Skin epidermis (tissue), 12 donors: ENCODE measurements around the gene FLYWCH1.

Experiments used
- H3K27ac ChIP-seq, 21 experiments: fragments of 200-600 bp; sonication (generic) in 11 of 21; one replicate each; pipeline ENCODE4 v1.5.0; 2020; ENCODE audit warnings: mild to moderate bottlenecking in 3 of 21, inconsistent platforms in 2 of 21, moderate library complexity in 2 of 21
- H3K4me3 ChIP-seq, 7 experiments: fragments of 200-600 bp; sonication (generic) in 2 of 7; one replicate each; pipeline ENCODE4 v1.5.0; 2020; ENCODE audit warnings: inconsistent platforms in 2 of 7, mild to moderate bottlenecking in 2 of 7, moderate library complexity in 1 of 7

FLYWCH1 gene

GRCh38 chr16:2964475-2965336 is 53.0 kb downstream of the FLYWCH1 start:
- peak overlapping the region; percentile 1 to 48 (median 25) for H3K4me3 ChIP-seq
- peak overlapping the region in 3 of 21 experiments; percentile 30 to 73 (median 65) for H3K27ac ChIP-seq

- Histone ChIP-seq H3K27ac (no peak overlapping the region), H3K4me3 (no peak overlapping the region)
Observed at GRCh38 chr16:2966043-2966807, 54.5 kb downstream of the FLYWCH1 start.

GRCh38 chr16:2966808-2967191 is 55.1 kb downstream of the FLYWCH1 start:
- peak overlapping the region in 3 of 7 experiments; percentile 3 to 26 (median 10) for H3K4me3 ChIP-seq
- no peak overlapping the region for H3K27ac ChIP-seq

DNA sequence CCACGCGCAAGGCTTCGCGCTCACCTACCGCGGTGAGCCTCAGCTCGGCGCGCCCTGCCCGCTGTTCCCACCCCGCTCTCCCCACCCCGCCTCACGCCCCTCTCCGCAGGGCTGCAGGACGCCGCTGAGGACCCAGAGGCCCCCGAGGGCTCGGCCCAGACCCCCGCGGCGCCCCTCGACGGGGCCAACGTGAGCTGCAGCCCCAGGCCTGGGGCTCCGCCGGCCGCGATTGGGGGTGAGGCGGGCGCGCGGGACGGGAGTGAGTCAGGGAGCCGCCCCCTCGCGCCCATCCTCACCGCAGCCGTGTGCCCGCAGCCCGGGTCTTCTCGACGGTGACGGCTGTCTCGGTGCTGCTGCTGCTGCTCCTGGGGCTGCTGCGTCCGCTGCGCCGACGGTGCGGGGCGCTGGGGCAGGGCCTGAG is 55.5 kb downstream of the FLYWCH1 start:
- peak overlapping the region in 3 of 7 experiments; percentile 3 to 26 (median 10) for H3K4me3 ChIP-seq
- H3K27ac ChIP-seq, result no peak overlapping the region

GRCh38 chr16:2967721-2968161 is 56.0 kb downstream of the FLYWCH1 start:
- no peak overlapping the region for H3K4me3 ChIP-seq
- H3K27ac ChIP-seq, result no peak overlapping the region

- Histone ChIP-seq H3K4me3 (peak overlapping the region; percentile 70 to 86 (median 74)), H3K27ac (peak overlapping the region in 6 of 21 experiments; percentile 33 to 85 (median 50))
Observed at GRCh38 chr16:2968368-2968737, 56.6 kb downstream of the FLYWCH1 start.

GRCh38 chr16:2968738-2969544 is 57.2 kb downstream of the FLYWCH1 start, which contains the start of gene PAQR4:
TSS of gene PAQR4 (plus strand) at chr16:2969348. CDS start at chr16:2969675, 327 bp downstream.
- H3K4me3 ChIP-seq, result peak within 1 kb of the TSS; percentile 70 to 86 (median 74)
- peak within 1 kb of the TSS in 20 of 21 experiments; percentile 39 to 85 (median 62) for H3K27ac ChIP-seq

DNA sequence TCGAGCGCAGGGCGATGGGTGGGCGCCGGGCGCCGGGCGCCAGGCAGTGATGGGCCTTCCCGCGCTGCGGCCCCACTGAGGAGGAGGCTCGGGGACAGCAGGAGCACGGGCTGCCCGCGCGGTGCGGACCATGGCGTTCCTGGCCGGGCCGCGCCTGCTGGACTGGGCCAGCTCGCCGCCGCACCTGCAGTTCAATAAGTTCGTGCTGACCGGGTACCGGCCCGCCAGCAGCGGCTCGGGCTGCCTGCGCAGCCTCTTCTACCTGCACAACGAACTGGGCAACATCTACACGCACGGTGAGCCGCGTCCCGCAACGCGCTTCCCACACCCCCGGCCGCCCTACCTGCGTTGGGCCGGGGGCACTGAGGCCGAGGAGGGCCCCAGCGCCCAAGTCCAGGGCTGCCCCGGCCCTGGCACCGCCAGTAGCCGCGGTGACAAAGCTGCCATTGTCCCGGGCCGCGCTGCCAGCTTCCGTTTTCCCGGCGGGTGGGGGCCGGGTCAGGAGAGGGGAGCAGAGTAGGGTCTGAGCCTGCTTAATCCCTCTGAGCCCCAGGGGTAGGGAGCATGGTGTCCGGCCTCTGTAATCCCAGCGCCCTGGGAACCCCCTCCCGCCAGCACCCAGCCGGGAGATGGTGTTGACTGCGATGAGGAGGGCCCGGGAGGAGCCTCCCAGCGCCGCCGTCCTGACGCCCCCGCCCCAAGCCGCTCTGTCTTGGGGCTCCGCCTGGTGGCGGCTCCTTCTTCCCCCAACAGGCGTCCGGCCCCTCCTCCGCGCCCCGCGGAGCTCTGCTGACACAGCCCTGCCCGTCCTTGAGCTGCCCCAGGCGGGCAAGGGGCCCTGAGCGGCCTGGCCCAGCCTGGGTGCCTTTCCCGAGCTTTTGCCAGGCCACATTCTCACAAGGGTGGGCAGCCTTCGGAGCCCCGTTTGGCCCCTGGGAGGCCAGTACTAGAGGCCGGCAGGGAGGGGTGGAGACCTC is 58.1 kb downstream of the FLYWCH1 start:
- Histone ChIP-seq H3K27ac (peak overlapping the region in 20 of 21 experiments; percentile 39 to 85 (median 62)), H3K4me3 (peak overlapping the region; percentile 70 to 86 (median 74))

- Histone ChIP-seq H3K27ac (peak overlapping the region in 12 of 21 experiments; percentile 52 to 85 (median 74)), H3K4me3 (peak overlapping the region; percentile 70 to 86 (median 74))
Observed at GRCh38 chr16:2970563-2970962, 58.8 kb downstream of the FLYWCH1 start.

DNA sequence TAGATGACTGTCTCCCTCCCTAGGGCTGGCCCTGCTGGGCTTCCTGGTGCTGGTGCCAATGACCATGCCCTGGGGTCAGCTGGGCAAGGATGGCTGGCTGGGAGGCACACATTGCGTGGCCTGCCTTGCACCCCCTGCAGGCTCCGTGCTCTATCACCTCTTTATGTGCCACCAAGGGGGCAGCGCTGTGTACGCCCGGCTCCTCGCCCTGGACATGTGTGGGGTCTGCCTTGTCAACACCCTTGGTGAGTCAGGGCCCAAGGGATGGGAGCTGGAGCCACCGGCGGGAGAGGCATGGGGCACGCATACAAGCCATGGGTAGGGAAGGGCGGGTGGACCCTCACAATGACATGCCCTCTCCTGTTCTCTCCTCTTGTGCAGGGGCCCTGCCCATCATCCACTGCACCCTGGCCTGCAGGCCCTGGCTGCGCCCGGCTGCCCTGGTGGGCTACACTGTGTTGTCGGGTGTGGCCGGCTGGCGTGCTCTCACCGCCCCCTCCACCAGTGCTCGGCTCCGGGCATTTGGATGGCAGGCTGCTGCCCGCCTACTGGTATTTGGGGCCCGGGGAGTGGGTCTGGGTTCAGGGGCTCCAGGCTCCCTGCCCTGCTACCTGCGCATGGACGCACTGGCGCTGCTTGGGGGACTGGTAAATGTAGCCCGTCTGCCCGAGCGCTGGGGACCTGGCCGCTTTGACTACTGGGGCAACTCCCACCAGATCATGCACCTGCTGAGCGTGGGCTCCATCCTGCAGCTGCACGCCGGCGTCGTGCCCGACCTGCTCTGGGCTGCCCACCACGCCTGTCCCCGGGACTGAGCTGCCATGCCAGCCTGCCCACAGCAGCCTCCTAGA is 59.6 kb downstream of the FLYWCH1 start:
- Histone ChIP-seq H3K4me3 (peak overlapping the region in 1 of 7 experiments; percentile 86), H3K27ac (no peak overlapping the region)

DNA sequence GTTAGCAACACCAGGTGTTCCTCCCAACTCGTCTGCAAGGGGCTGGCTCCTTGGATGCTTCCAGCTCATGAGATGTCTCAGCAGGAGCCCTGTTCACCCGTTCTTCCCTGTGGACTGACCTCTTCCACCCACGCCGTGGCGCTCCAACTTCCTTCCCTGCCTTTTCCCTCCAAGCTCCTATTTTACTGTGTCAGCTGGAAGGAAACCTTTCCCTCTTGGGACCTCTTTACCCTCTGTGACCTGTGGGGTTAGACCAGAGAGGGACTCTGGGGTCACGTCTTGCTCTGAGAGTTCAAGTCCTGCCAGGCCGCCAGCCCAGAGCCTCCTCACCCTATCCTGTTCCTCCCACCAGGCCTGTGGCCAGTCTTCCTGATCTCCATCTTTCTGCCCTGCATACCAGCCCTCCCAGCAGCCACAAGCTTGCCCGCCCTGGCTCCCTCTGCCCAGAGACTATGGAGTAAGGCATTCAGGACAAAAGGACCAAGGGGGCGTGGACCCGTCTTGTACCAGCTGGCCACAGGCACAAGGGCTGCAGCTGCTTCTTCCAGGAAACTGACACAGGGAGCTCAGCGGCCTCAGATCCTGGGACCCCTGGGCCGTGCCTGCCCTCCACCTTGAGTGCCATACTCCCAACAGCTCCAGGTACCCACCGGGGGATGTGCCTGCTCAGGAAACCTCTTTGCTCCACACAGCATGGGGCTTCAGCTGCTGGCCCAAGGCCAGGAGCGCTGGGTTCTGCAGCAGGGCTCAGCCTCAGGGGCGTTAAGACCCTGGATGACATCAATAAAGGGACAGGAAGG is 60.5 kb downstream of the FLYWCH1 start:
- Histone ChIP-seq H3K27ac (no peak overlapping the region), H3K4me3 (no peak overlapping the region)

DNA sequence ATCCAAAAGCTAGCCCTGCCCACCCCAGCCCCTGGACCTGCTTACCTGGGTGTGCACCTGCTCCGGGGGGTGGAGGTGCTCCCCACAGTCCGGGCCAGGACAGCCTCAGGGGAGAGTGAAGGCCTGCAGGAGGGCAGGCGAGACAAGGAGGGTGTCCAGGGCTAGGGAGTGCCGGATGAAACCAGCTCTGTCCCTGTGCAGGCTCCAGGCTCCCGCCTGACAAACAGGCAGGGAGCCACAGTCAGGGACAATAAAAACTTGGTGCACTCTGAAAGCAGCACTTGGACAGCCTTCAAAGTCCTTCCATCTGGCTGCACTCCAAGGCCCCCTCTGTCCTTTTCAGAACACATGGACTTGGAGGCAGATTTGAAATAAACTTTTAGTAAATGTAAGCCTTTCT is 61.4 kb downstream of the FLYWCH1 start:
- H3K4me3 ChIP-seq, result no peak overlapping the region
- no peak overlapping the region for H3K27ac ChIP-seq

DNA sequence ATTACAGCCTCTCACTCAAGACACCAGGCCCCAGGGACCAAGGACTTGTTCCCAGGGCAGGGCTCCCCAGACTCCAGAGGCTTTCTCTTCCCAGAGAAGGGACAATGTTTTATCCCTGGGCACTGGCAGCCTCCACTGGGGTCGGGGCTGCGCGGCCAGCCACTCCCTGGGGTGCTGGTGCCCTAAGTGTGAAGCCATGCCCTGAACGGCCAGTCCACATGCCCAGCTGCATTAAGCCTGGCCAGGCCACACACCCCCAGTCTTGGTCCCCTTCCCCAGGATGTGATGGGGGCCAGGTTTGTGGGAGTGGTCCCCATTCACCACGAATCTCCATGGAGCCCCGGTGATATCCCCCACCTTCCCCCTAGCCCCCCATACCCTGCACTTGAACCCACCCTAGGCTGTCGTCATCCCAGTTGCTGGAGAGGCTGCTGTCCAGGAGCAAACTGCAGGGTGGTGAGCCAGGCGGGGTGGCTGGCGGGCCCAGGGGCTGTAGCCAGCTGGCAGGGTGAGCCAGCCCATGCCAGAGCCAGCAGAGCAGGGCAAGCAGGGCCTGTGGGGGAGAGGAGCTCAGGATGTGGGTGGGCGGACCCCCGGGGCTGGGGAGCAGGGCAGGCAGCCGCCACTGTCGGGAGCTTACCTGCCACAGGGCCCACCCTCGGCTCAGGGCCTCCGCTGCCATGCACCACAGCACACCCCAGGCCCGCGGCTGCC is 62.0 kb downstream of the FLYWCH1 start:
- H3K4me3 ChIP-seq, result no peak overlapping the region
- no peak overlapping the region for H3K27ac ChIP-seq

DNA sequence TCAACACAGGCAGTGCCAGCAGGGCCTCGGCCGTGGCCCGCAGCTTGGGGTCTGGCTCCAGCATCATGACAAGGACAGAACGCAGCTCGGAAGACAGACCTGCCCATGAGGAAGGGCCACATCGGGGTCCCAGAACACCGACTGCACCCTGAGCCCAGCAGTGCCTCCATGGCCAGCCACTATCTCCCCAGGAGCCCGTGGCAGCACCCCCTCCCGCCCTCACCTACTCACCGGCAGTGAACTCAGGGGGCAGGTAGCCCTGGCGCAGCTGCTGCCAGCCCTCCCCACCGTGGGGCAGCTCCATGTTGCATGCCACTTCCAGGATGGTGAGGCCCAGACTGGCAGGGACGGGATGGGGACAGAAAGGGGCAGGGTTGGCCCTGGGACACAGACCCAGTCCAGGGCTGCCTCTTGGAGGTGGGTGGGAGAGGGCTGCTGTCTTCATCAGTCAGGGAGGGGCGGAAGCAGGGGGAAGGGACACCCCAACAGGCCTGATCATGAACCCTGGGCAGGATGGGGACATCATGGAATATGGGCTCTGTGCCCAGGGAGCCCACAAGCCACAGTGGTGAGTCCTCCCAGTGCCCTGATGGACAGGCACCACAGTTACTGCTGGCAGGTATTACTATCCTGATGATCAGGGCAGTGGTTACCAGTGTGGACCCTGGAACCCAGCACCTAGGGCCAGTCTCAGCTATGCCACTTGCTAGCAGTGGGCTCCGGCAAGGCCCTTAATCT is 62.8 kb downstream of the FLYWCH1 start:
- Histone ChIP-seq H3K4me3 (no peak overlapping the region), H3K27ac (no peak overlapping the region)

- H3K27ac ChIP-seq, result no peak overlapping the region
- H3K4me3 ChIP-seq, result no peak overlapping the region
Observed at GRCh38 chr16:2975161-2975795, 63.5 kb downstream of the FLYWCH1 start.
